Nephron progenitor cell (in vitro differentiated cells): ENCODE data around the gene IQUB.
"Not testable (repeated sequence)": the region's sequence is repeated elsewhere in the genome, so short reads cannot be mapped to it uniquely, and the experiment has no call there.

Experiments used
- DNase-seq: peaks from one replicate; pipeline ENCODE4 v3.0.0; 2021
- H3K27ac Mint-ChIP-seq: 2 replicates; pipeline ENCODE4 v1.8.0; 2021; ENCODE audit warnings: mild to moderate bottlenecking, moderate library complexity, mixed read lengths
- H3K27me3 Mint-ChIP-seq: 2 replicates; pipeline ENCODE4 v1.8.0; 2021; ENCODE audit warnings: mild to moderate bottlenecking, low read depth, mixed read lengths; ENCODE audit not compliant: poor library complexity
- H3K36me3 Mint-ChIP-seq: 2 replicates; pipeline ENCODE4 v1.8.0; 2021; ENCODE audit warnings: low read depth, mixed read lengths
- H3K4me1 Mint-ChIP-seq: 2 replicates; pipeline ENCODE4 v1.8.0; 2021; ENCODE audit warnings: mixed read lengths
- H3K4me3 Mint-ChIP-seq: 2 replicates; pipeline ENCODE4 v1.8.0; 2021; ENCODE audit warnings: mild to moderate bottlenecking, moderate library complexity, mixed read lengths
- H3K9me3 Mint-ChIP-seq: 2 replicates; pipeline ENCODE4 v1.8.0; 2021; ENCODE audit warnings: mild to moderate bottlenecking, moderate library complexity, mixed read lengths
- CTCF ChIP-seq: fragments of 200-600 bp; sonication (generic); IDR thresholded peaks from 2 replicates; pipeline ENCODE4 v1.5.0; 2021; ENCODE audit warnings: antibody characterized with exemption

IQUB gene

GRCh38 chr7:123530035-123530591, 4.3 kb downstream of the IQUB start:
- H3K4me1 Mint-ChIP-seq: peaks cover 22% of the 10 kb centered on the region
- not testable (repeated sequence) for DNase-seq, H3K4me3 Mint-ChIP-seq, H3K27ac Mint-ChIP-seq
- peaks cover 16% of the 10 kb centered on the region for H3K27me3 Mint-ChIP-seq
- peaks cover 17% of the 10 kb centered on the region for H3K36me3 Mint-ChIP-seq
- H3K9me3 Mint-ChIP-seq: peaks cover 25% of the 10 kb centered on the region

- Mint-ChIP-seq H3K9me3 (peaks cover 25% of the 10 kb centered on the region), H3K4me1 (peaks cover 12% of the 10 kb centered on the region)
These were observed 6.1 kb downstream of the IQUB start for GRCh38 chr7:123528265-123528664.

GRCh38 chr7:123527712-123528225, 6.6 kb downstream of the IQUB start:
- Mint-ChIP-seq H3K9me3 (peaks cover 25% of the 10 kb centered on the region), H3K4me3 (peak overlapping the region; percentile 65), H3K36me3 (peaks cover 17% of the 10 kb centered on the region)
- H3K27me3 Mint-ChIP-seq, H3K4me1 Mint-ChIP-seq, H3K27ac Mint-ChIP-seq: not testable (repeated sequence)
- DNase-seq: peak; percentile 10

More at GRCh38 chr7:123528265-123528664, 6.1 kb downstream of the IQUB start:
- Mint-ChIP-seq H3K27ac (no peak overlapping the region), H3K4me3 (peak overlapping the region; percentile 65), H3K36me3 (peaks cover 17% of the 10 kb centered on the region), H3K27me3 (peaks cover 4% of the 10 kb centered on the region)
- TF ChIP-seq CTCF: no peak
- no peak for DNase-seq

GRCh38 chr7:123526533-123526932, 7.9 kb downstream of the IQUB start:
- H3K4me1 Mint-ChIP-seq, H3K4me3 Mint-ChIP-seq, DNase-seq, H3K27ac Mint-ChIP-seq, H3K27me3 Mint-ChIP-seq: not testable (repeated sequence)
- Mint-ChIP-seq H3K36me3 (peaks cover 17% of the 10 kb centered on the region), H3K9me3 (peaks cover 25% of the 10 kb centered on the region)

- Mint-ChIP-seq H3K36me3 (peaks cover 4% of the 10 kb centered on the region), H3K4me3 (no peak overlapping the region), H3K9me3 (peaks cover 11% of the 10 kb centered on the region), H3K27me3 (peaks cover 4% of the 10 kb centered on the region), H3K27ac (no peak overlapping the region), H3K4me1 (no peaks in the 10 kb centered on the region)
- DNase-seq: peak; percentile 3
- TF ChIP-seq CTCF: no peak
These were observed 12.3 kb downstream of the IQUB start for GRCh38 chr7:123522066-123522465.

GRCh38 chr7:123505221-123505620, 29.2 kb downstream of the IQUB start:
- no peaks in the 10 kb centered on the region for H3K27me3 Mint-ChIP-seq
- peaks cover 19% of the 10 kb centered on the region for H3K4me1 Mint-ChIP-seq
- H3K4me3 Mint-ChIP-seq: no peak overlapping the region
- H3K27ac Mint-ChIP-seq: no peak overlapping the region
- no peak for TF ChIP-seq CTCF
- H3K36me3 Mint-ChIP-seq: peaks cover 7% of the 10 kb centered on the region
- H3K9me3 Mint-ChIP-seq: peaks cover 26% of the 10 kb centered on the region
- no peak for DNase-seq

- peaks cover 7% of the 10 kb centered on the region for H3K36me3 Mint-ChIP-seq
- no peak for DNase-seq
- peaks cover 23% of the 10 kb centered on the region for H3K4me1 Mint-ChIP-seq
- H3K27me3 Mint-ChIP-seq: peaks cover 4% of the 10 kb centered on the region
- H3K4me3 Mint-ChIP-seq: no peak overlapping the region
- no peak for TF ChIP-seq CTCF
- peak overlapping the region; percentile 33 for H3K27ac Mint-ChIP-seq
- peaks cover 26% of the 10 kb centered on the region for H3K9me3 Mint-ChIP-seq
These were observed 32.2 kb downstream of the IQUB start for GRCh38 chr7:123502201-123502600.
